KOPT-K1 (cell line): ENCODE results near the gene TET1.
"Not testable (repeated sequence)": the region's sequence is repeated elsewhere in the genome, so short reads cannot be mapped to it uniquely, and the experiment has no call there.

ENCODE experiments used
- H3K27ac ChIP-seq: fragments of 200-600 bp; sonication (generic); 2 replicates; pipeline ENCODE4 v1.5.1; 2016; ENCODE audit warnings: antibody characterized with exemption, mild to moderate bottlenecking, low read depth, low read length; ENCODE audit not compliant: poor library complexity, severe bottlenecking
- H3K36me3 ChIP-seq: fragments of 200-600 bp; sonication (generic); 2 replicates; pipeline ENCODE4 v1.5.1; 2017; ENCODE audit warnings: antibody characterized with exemption, mild to moderate bottlenecking, low read length, moderate library complexity; ENCODE audit not compliant: insufficient read depth
- H3K9me3 ChIP-seq: fragments of 200-600 bp; sonication (generic); 2 replicates; pipeline ENCODE4 v1.5.1; 2017; ENCODE audit warnings: antibody characterized with exemption, low read length, mild to moderate bottlenecking; ENCODE audit not compliant: insufficient read depth, poor library complexity, severe bottlenecking

TET1 gene

DNA sequence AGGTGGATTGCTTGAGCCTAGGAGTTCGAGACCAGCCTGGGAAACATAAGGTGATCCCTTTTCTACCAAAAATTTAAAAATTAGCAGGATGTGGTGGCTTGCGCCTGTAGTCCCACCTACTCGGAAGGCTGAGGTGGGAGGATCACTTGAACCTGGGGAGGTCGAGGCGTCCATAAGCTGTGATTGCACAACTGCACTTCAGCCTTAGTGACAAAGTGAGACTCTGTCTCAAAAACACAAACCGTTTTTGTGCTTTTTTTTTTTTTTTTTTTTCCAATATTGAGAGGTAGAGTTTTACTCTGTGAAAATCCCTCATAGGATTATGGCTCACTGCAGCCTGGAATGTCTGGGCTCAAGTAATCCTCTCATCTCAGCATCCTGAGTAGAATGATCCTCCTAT lies 175.0 kb downstream of the TET1 start:
- Histone ChIP-seq H3K9me3 (no peaks in the 10 kb centered on the region), H3K27ac (no peak overlapping the region), H3K36me3 (peaks cover 99% of the 10 kb centered on the region)

DNA sequence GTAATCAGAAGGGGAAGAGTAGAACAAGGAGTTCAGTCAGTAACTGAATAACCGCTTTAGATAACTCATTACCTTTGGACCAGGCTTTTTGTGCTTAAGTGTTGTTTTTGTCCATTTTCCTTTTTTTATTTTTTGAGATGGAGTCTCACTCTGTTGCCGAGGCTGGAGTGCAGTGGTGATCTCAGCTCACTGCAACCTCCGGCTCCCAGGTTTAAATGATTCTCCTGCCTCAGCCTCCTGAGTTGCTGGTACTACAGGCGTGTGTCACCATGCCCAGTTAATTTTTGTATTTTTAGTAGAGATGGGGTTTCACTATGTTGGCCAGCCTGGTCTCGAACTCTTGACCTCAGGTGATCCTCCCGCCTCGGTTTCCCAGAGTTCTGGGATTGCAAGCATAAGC lies 175.6 kb downstream of the TET1 start:
- H3K27ac ChIP-seq, H3K9me3 ChIP-seq: not testable (repeated sequence)
- H3K36me3 ChIP-seq, result peaks cover 99% of the 10 kb centered on the region

DNA sequence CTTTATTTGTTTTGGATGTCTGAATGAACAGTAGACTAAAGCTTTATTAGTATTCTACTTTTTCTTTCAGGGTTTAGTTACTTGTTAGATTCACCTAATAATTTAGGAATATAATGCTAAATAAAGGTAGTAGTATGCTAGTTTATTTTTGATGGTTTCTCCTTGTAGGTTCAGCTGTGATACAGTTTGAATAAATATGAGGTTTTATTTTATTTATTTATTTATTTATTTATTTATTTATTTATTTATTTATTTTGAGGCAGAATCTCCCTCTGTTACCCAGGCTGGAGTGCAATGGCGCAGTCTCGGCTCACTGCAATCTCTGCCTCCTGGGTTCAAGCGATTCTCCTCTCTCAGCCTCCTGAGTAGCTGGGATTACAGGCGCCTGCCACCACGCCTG lies 180.5 kb downstream of the TET1 start:
- not testable (repeated sequence) for H3K9me3 ChIP-seq, H3K27ac ChIP-seq
- H3K36me3 ChIP-seq, result peaks cover 99% of the 10 kb centered on the region

DNA sequence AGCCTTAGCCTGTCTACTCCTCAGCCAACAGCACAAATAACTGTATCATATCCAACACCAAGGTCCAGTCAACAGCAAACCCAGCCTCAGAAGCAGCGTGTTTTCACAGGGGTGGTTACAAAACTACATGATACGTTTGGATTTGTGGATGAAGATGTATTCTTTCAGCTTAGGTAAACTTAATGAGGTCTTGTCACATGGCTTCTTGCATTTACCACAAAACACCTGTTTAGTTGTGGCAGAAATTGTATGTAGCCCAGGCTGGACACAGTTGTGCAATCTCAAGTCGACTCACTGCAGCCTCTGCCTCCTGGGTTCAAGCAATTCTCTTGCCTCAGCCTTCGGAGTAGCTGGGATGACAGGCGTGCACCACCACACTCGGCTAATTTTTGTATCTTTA lies 182.3 kb downstream of the TET1 start:
- H3K9me3 ChIP-seq, result no peaks in the 10 kb centered on the region
- H3K36me3 ChIP-seq, result peaks cover 99% of the 10 kb centered on the region
- no peak overlapping the region for H3K27ac ChIP-seq
